Subcutaneous adipose tissue (tissue), 4 donors: ENCODE results near the gene SLC16A5. TPM values are rescaled to one million over a fixed set of nuclear protein-coding genes. Genes with fewer than 3 reads are reported as not detected.

ENCODE experiments used
- total RNA-seq, 4 donors: library from RNA; depleted of rRNA; stranded (reverse); fragments of >200 nt; gene quantifications; one replicate each; pipeline ENCODE4 v1.1.0, GENCODE V29; 2016
- TF ChIP-seq, protein P1 (sequence below): fragments of 450-650 bp; IDR thresholded peaks from one replicate; pipeline ENCODE4 v1.5.1; 2016; ENCODE audit warnings: low read depth, mild to moderate bottlenecking, control low read depth, antibody characterized with exemption, moderate library complexity

The SLC16A5 gene, protein sequence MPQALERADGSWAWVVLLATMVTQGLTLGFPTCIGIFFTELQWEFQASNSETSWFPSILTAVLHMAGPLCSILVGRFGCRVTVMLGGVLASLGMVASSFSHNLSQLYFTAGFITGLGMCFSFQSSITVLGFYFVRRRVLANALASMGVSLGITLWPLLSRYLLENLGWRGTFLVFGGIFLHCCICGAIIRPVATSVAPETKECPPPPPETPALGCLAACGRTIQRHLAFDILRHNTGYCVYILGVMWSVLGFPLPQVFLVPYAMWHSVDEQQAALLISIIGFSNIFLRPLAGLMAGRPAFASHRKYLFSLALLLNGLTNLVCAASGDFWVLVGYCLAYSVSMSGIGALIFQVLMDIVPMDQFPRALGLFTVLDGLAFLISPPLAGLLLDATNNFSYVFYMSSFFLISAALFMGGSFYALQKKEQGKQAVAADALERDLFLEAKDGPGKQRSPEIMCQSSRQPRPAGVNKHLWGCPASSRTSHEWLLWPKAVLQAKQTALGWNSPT
- total RNA-seq: 10 to 100 TPM; 11.7 to 30.0 (median 13.2) TPM

DNA sequence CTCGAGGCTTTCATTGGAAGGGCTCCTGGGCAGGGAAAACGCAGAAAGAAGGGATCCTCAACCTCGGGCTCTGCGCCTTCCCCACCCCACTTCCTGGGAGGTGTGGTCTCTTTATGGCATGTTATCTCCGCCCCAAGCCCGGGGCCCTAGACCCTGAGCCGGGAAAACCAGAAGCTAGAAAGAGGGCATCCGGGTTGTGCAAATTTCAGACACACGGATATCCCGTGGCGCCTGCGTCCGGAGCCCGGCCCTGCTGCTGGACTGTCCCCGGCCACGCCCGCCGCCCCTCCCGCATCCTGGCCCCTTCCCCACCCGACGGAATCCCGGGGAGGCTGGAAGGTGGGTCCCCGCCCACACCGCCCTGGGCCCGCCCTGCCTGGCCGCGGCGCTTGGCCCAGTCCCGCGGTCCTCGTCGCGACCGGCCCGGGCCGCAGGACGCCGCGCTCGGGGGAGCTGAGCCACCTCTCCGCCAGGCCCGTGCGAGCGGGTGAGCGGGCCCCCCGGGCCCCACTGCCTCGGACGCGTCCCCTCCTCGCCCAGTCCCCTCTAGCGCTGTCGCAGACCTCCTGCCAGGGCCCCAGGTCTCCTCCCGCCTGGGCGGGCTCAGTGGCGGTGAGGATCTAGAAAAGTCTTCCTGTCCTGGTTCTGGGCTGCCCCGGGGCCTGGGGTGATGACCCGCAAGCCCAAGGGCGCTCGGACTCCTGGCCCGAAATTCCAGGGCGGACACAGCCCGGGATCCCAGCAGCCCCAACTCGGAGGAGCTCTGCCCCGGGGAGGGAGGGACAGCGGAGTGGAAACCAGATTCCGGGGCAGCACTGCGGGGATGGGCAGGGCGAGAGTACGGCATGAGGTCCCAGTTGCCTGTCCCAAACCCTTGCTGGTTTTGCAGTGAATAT, at the start of gene SLC16A5:
SLC16A5 (plus strand) TSS at position 397 of the 896 bp plus-strand sequence. CDS start 5,683 bp downstream, outside the sequence.
- TF ChIP-seq, protein P1, sequence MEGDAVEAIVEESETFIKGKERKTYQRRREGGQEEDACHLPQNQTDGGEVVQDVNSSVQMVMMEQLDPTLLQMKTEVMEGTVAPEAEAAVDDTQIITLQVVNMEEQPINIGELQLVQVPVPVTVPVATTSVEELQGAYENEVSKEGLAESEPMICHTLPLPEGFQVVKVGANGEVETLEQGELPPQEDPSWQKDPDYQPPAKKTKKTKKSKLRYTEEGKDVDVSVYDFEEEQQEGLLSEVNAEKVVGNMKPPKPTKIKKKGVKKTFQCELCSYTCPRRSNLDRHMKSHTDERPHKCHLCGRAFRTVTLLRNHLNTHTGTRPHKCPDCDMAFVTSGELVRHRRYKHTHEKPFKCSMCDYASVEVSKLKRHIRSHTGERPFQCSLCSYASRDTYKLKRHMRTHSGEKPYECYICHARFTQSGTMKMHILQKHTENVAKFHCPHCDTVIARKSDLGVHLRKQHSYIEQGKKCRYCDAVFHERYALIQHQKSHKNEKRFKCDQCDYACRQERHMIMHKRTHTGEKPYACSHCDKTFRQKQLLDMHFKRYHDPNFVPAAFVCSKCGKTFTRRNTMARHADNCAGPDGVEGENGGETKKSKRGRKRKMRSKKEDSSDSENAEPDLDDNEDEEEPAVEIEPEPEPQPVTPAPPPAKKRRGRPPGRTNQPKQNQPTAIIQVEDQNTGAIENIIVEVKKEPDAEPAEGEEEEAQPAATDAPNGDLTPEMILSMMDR: no peak

DNA sequence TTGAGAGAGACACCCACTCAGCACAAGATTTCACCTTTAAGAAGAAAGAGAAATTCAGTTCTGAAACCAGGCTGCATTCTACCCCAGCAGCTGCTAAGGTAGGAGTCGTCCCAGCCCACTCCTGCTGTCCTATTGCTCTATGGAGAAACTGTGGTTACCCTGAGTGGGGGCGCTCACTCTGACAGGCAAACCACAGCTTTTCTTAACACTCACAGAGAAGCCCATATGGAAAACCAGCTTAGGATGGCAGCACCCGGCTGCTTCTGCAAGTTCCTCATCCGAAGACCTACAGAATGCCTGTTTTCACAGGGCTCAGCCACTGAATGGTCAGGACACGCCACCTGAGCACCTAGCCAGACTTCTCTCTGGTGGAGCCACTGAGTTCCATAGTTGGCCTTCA, 48.5 kb upstream of the SLC16A5 start:
- TF ChIP-seq, protein P1: no peak

DNA sequence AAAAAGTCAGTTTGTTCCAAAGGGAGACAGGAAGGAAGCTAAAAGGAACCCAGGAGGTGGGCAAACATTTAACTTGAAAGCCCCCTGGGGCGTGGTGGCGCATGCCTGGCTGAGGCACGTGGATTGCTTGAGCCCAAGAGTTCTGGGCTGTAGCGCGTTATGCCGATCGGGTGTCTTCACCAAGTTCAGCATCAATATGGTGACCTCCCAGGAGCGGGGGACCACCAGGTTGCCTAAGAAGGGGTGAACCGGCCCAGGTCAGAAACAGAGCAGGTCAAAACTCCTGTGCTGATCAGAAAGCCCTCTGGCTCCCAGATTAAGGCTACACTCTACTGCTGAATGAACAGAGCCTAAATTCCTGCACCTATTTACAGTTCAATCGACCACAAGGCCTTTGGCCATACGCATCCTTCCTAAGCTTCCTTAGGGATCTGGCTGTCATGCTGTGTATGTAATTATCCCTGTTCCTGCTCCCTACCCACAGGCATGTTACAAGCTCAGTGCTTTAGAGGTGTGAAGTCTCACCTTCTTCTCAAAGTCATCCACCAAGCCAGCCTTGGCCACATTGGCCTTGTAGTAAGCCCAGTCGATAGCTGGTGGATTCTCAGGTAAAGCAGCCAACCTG, 46.0 kb upstream of the SLC16A5 start:
- TF ChIP-seq, protein P1: no peak

DNA sequence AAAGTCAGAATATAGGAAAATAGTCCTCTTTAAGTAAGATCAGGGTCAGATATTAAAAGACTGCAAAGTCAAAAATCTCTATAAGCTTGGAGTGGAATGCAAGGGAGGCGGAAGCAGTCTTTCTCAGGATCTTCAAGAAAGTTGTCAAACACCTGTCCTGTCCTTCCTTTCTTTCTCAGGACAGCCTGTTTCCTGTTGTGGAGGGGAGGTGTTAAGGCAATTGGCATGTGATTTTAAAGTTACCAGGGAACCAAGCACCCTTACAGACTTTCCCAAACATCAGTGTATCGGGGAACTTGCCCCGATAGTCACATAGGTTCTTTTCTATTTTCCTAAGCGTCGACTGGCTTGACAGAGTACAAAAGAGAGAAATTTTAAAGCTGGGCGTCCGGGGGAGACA, 43.0 kb upstream of the SLC16A5 start:
- TF ChIP-seq, protein P1: no peak

DNA sequence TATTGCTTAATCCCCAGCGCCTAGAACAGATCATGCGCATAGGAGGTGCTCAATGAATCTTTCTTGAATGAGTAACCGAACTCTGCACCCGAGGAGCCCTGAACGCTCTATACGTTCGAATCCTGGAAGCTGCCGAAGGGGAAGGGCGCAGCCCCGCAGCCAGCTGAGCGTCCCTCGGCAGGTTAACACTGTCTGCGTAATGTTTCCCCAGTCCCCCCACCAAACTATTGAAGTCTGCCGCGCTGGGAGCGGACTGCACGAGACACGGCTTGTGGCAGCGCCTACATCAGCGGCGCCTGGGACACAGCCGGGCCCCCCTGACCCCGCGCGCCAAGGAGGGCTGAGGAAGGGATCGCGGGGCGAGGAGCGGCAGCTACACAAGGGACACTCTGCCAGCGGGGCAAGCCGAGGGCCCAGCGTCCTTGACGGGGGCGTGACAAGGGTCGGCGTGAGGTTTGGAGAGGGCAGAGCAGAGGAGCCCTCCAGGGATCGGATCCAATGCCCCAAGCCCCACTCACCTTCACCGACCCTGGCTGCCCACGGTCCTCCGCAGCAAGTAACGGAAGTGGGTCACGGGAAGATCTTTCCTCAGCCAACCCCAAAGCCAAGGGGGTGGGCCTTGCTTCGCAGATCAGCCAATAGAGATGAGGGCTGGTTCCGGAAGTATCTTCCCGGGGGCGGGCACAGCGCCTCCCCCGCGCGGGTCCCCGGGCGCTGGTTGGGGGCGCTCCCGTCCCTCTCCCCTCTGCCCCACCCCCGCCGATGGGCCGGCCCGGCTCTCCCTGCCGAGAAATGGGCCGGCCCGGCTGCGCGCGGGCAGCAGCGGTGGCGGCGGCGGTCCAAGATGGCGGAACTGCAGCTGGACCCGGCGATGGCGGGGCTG, 41.1 kb upstream of the SLC16A5 start, which contains the start of the genes ATP5PD and KCTD2:
ATP5PD (minus strand) TSS at position 563 of the 883 bp plus-strand sequence. CDS start 4,319 bp downstream, outside the sequence.
KCTD2 (plus strand) TSS at position 819 of the 883 bp plus-strand sequence; CDS start at position 845, 26 bp downstream.
- TF ChIP-seq, protein P1: no peak

DNA sequence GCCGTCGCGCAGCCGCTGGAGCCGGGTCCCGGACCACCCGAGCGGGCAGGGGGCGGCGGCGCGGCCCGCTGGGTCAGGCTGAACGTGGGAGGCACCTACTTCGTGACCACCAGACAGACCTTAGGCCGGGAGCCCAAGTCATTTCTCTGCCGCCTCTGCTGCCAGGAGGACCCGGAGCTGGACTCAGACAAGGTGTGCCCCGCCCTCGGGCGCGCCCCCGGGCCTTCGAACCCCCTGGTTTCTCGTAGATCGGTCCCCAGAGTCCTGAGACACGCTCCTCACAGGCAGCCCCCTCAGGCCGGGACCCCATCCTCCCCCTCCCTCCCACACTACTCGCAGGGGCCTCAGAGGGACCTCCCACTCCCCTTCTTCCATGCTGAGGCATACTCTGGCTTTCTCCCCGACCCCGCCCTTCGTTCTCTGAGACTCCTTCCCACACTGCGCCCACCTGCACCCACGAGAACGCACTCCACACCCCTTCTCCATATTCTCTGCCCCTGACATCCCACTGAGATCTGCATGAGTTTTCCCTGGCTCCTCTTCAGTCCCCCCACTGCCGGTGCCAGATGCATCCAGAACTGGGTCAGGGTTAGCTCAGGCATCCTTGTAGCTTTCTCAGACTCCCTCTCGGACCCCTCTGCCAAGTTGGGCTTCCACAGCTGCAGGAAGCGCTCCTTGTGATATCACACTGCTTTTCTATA, 40.2 kb upstream of the SLC16A5 start:
- TF ChIP-seq, protein P1: no peak
